ENCODE measurements around the gene NPR2.

NPR2 gene

DNA sequence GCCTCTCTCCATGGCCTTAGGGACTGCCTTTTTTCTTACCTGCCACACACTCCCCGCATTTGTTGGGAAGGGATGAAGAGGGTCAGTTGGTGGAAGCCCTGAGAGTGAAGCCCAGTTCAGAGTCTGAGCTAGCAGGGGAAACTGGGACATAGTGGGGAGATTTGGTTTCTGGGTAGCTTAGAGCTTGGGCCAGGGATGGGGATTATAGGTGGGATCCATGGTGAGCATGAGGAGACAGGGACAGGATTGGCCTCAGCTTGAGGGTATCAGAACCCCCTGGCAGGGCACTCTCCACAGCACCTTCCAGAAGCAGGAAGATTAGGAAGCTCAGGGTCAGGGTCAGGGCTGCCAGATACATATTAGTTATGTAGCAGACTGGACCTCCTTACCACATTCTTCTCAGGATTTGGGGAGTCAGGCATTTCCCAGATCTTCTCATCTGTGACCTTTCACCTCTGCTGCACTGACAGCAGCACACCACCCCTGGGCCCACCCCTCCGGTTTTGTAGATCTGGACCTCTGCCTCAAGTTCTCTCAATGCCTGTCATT is 61.0 kb downstream of the NPR2 start:
- no peak for TF ChIP-seq SIN3A (IDR thresholded peaks at IDR 0.05; ENCODE audit: borderline replicate concordance, insufficient read depth, low read length)
- TF ChIP-seq TAF1 (IDR thresholded peaks at IDR 0.05; ENCODE audit: borderline replicate concordance, insufficient read depth, low read length), result no peak
- TF ChIP-seq REST (IDR thresholded peaks at IDR 0.05; ENCODE audit: insufficient read depth in 1 of 2, low read depth in 2 of 2, low read length in 2 of 2), result no peak

- TF ChIP-seq REST (IDR thresholded peaks at IDR 0.05; ENCODE audit: insufficient read depth in 1 of 2, low read depth in 2 of 2, low read length in 2 of 2) (no peak), TAF1 (IDR thresholded peaks at IDR 0.05; ENCODE audit: borderline replicate concordance, insufficient read depth, low read length) (no peak), FOXP2 (optimal IDR thresholded peaks at IDR 0.05; ENCODE audit: borderline replicate concordance, extremely low read depth, extremely low read length, insufficient read depth) (no peak), POLR2AphosphoS5 (IDR thresholded peaks at IDR 0.05; ENCODE audit: low read depth, low read length) (no peak), SIN3A (IDR thresholded peaks at IDR 0.05; ENCODE audit: borderline replicate concordance, insufficient read depth, low read length) (no peak)
Observed at GRCh38 chr9:35852876-35853865, 61.8 kb downstream of the NPR2 start.

DNA sequence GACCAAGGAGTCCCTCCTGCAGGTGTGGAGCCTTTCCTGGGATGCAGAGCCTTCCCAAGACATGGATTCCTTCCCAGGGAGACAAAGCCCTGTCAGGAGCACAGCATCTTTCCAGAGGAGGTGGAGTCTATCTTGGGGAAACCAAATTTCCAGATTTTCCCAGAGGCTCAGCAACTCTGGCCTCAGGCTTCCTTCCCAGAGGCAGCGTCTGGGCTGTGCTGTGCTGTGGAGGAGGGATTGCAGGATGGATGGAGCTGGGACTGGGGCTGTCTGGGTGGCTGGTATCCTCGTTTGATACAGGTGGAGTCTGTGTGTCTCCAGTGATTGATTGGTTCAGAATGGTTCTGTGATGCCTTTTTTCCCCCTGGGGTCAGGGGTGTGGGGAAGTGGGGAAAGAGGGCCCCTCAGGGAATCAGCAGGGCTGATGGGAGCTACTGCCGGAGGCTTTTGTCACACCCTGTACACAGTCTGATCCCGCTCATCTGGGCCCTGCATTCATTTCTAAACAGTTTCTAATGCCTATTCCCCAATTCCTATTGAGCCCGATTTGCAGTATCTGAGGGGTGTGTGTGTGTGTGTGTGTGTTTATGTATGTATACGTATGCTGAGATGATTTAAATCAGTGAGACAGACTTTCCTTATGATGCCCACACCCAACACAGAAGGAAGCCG is 62.8 kb downstream of the NPR2 start:
- TF ChIP-seq POLR2AphosphoS5 (IDR thresholded peaks at IDR 0.05; ENCODE audit: low read depth, low read length) (no peak), REST (IDR thresholded peaks at IDR 0.05; ENCODE audit: insufficient read depth in 1 of 2, low read depth in 2 of 2, low read length in 2 of 2) (no peak), FOXP2 (optimal IDR thresholded peaks at IDR 0.05; ENCODE audit: borderline replicate concordance, extremely low read depth, extremely low read length, insufficient read depth) (no peak), SIN3A (IDR thresholded peaks at IDR 0.05; ENCODE audit: borderline replicate concordance, insufficient read depth, low read length) (no peak), TAF1 (IDR thresholded peaks at IDR 0.05; ENCODE audit: borderline replicate concordance, insufficient read depth, low read length) (no peak)

DNA sequence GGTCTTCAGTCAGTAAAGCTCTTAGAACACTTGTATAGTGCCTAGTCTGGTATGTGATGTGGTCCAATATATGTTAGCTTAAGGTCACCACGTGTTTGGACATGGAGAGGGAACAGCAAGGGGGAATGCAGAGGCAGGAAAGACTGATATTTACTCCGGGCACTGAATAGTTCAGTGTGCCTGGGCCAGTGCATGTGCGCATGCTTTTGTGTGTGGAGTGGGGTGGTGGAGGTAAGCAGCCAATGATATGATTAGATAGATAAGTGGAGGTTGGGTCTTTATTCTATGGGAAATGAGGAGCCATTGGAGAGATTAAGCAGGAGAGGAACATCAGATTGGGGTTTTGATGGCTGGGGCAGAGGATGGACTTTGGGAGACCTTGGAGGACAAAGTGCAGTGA is 64.8 kb downstream of the NPR2 start:
- TF ChIP-seq REST (IDR thresholded peaks at IDR 0.05; ENCODE audit: insufficient read depth in 1 of 2, low read depth in 2 of 2, low read length in 2 of 2), result no peak
- no peak for TF ChIP-seq SIN3A (IDR thresholded peaks at IDR 0.05; ENCODE audit: borderline replicate concordance, insufficient read depth, low read length)
- no peak for TF ChIP-seq TAF1 (IDR thresholded peaks at IDR 0.05; ENCODE audit: borderline replicate concordance, insufficient read depth, low read length)
- no peak for TF ChIP-seq FOXP2 (optimal IDR thresholded peaks at IDR 0.05; ENCODE audit: borderline replicate concordance, extremely low read depth, extremely low read length, insufficient read depth)
- TF ChIP-seq POLR2AphosphoS5 (IDR thresholded peaks at IDR 0.05; ENCODE audit: low read depth, low read length), result no peak

Data from PFSK-1 (cell line).